ENCODE results near the gene TMEM63C. TPM values are rescaled to one million over a fixed set of nuclear protein-coding genes. Genes with fewer than 3 reads are reported as not detected.
"Not testable (repeated sequence)": the region's sequence is repeated elsewhere in the genome, so short reads cannot be mapped to it uniquely, and the experiment has no call there.

TMEM63C gene
- total RNA-seq, 1 donor = 1.4 TPM

- Histone ChIP-seq H3K27me3 (ENCODE audit: insufficient read depth, low read length) (peaks cover 5% of the 10 kb centered on the region), H3K4me1 (ENCODE audit: insufficient read depth, low read length) (no peaks in the 10 kb centered on the region), H3K4me3 (ENCODE audit: low read length) (no peak overlapping the region), H3K9me3 (ENCODE audit: low read depth, low read length) (no peaks in the 10 kb centered on the region)
Measured at GRCh38 chr14:77275041-77275580, 93.5 kb downstream of the TMEM63C start.

GRCh38 chr14:77275601-77276017 lies 94.0 kb downstream of the TMEM63C start:
- Histone ChIP-seq H3K4me1 (ENCODE audit: insufficient read depth, low read length) (no peaks in the 10 kb centered on the region), H3K27me3 (ENCODE audit: insufficient read depth, low read length) (peaks cover 5% of the 10 kb centered on the region), H3K9me3 (ENCODE audit: low read depth, low read length) (no peaks in the 10 kb centered on the region), H3K4me3 (ENCODE audit: low read length) (no peak overlapping the region)

GRCh38 chr14:77276295-77276935 lies 94.8 kb downstream of the TMEM63C start:
- Histone ChIP-seq H3K4me3 (ENCODE audit: low read length) (no peak overlapping the region), H3K27me3 (ENCODE audit: insufficient read depth, low read length) (peaks cover 1% of the 10 kb centered on the region), H3K4me1 (ENCODE audit: insufficient read depth, low read length) (no peaks in the 10 kb centered on the region), H3K9me3 (ENCODE audit: low read depth, low read length) (no peaks in the 10 kb centered on the region)

GRCh38 chr14:77276959-77277358 lies 95.4 kb downstream of the TMEM63C start:
- no peaks in the 10 kb centered on the region for H3K4me1 ChIP-seq (ENCODE audit: insufficient read depth, low read length)
- H3K9me3 ChIP-seq (ENCODE audit: low read depth, low read length) = no peaks in the 10 kb centered on the region
- no peaks in the 10 kb centered on the region for H3K27me3 ChIP-seq (ENCODE audit: insufficient read depth, low read length)
- H3K4me3 ChIP-seq (ENCODE audit: low read length) = no peak overlapping the region

DNA sequence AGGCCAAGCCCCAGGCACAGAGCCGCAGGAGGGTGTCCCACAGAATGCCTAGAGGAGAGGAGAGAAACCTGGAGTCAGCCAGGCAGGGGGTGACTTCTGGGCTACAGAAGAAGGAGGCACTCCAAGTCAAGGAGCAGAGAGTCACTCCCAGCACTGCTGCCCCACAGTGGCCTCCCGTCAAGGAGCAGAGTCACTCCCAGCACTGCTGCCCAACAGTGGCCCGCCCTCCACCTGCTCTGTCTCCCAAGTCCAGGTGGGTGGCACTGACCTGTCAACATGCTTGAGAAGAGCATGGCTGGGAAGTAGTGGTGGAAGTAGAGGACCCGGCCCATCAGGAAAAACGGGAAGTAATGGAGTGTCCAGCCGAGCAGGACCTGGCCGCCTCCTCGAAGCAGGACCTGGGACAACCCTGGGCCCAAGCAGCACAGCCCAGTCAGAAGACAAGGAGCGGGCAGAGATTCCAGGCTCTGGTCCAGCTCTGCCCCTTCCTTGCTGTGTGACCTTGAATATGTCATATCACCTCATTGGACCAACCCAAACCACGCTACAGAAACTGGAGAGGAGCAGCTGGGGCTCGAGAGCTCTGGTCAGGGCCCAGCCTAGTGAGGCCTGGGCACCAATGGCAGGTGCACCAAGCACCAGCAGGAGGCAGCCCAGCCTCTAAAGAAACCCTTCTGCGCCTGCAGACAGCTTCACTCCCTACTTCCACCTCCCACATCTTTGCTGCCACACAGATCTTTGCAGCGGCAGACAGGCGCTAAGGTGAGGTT lies 97.0 kb downstream of the TMEM63C start:
- Histone ChIP-seq H3K9me3 (ENCODE audit: low read depth, low read length) (no peaks in the 10 kb centered on the region), H3K27me3 (ENCODE audit: insufficient read depth, low read length) (no peaks in the 10 kb centered on the region), H3K4me1 (ENCODE audit: insufficient read depth, low read length) (no peaks in the 10 kb centered on the region), H3K4me3 (ENCODE audit: low read length) (no peak overlapping the region)

DNA sequence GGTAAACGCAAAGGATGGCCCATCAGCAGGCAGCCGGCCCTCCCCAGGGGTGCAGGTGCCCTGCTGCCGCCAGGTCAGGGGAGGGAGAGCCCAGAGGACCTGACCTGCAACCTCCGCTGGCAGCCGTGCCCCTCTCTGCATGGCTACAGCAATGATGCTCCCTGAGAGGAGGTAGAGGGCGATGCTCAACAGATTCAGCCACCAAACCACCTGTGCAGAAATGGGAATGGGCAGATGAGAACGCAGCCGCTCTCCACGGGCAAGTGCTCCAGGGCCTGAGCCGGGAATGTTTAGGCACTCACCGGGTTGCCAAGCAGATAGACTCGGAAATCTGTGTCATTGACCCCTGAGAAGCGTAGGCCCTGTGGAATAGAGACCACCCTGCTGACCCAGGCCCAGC lies 98.1 kb downstream of the TMEM63C start:
- no peaks in the 10 kb centered on the region for H3K27me3 ChIP-seq (ENCODE audit: insufficient read depth, low read length)
- no peaks in the 10 kb centered on the region for H3K4me1 ChIP-seq (ENCODE audit: insufficient read depth, low read length)
- no peak overlapping the region for H3K4me3 ChIP-seq (ENCODE audit: low read length)
- no peaks in the 10 kb centered on the region for H3K9me3 ChIP-seq (ENCODE audit: low read depth, low read length)

DNA sequence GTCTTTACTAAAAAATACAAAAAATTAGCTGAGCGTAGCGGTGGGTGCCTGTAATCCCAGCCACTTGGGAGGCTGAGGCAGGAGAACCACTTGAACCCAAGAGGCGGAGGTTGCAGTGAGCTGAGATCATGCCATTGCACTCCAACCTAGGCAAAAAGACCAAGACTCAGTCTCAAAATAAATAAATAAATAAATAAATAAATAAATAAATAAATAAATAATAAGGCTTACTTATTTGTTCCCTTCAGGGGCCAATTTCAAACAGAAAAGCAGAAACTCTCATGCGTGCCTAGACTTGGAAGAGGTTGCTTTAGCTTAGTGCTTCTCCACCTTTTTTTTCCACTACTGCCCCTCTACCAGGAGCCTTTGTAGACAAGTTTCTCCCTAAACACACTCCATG lies 99.3 kb downstream of the TMEM63C start:
- not testable (repeated sequence) for H3K4me3 ChIP-seq (ENCODE audit: low read length); H3K9me3 ChIP-seq (ENCODE audit: low read depth, low read length); H3K4me1 ChIP-seq (ENCODE audit: insufficient read depth, low read length); H3K27me3 ChIP-seq (ENCODE audit: insufficient read depth, low read length)

DNA sequence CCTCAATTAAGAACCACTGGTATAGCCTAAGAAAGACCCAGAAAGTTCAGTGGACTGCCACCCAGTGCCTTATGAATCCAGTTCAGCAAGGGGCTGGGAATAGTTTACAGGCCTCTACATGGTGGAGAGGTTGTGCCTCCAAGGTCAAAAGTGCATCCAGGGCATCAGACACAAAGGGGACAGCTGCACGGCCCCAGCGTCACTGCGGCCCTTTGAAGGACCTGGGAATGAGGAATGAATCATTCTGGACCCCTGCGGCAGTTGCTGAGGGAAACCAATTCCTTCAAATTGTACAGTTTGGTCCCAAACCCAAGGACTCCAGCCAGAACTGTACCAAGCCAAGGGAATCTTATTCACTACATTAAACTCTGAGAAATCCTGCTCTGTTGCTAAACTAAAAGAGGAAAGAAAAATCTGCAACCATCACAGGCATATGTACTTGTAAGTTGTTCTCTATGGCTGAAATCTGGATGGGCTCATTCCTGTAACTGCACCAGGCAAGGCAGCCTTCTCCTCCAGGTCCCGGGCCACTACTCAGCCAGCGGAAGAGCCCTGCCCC lies 100.3 kb downstream of the TMEM63C start:
- no peaks in the 10 kb centered on the region for H3K4me1 ChIP-seq (ENCODE audit: insufficient read depth, low read length)
- no peaks in the 10 kb centered on the region for H3K9me3 ChIP-seq (ENCODE audit: low read depth, low read length)
- H3K27me3 ChIP-seq (ENCODE audit: insufficient read depth, low read length) = no peaks in the 10 kb centered on the region
- H3K4me3 ChIP-seq (ENCODE audit: low read length) = no peak overlapping the region

DNA sequence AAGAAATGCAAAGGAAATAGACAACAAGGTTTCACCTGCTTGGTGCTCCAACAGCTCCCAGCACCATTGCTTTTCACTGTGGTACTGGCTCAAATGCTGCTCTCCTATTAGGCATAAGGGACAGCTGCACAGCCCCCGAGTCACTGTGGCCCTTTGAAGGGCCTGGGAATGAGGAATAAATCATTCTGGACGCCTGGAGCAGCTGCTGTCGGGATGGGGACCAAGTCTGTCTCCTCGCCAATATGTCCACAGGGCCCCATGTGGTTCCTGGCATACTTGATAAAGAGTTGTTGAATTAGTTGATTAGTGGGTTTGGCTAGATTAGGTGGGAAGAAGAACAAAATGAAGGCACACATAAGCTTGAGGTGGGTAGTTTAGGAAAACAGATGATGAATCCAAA lies 102.5 kb downstream of the TMEM63C start:
- Histone ChIP-seq H3K4me1 (ENCODE audit: insufficient read depth, low read length) (no peaks in the 10 kb centered on the region), H3K27me3 (ENCODE audit: insufficient read depth, low read length) (no peaks in the 10 kb centered on the region)

GRCh38 chr14:77284466-77284865 lies 102.9 kb downstream of the TMEM63C start:
- Histone ChIP-seq H3K9me3 (ENCODE audit: low read depth, low read length) (no peaks in the 10 kb centered on the region), H3K27me3 (ENCODE audit: insufficient read depth, low read length) (no peaks in the 10 kb centered on the region), H3K4me3 (ENCODE audit: low read length) (no peak overlapping the region), H3K4me1 (ENCODE audit: insufficient read depth, low read length) (no peaks in the 10 kb centered on the region)

More for the DNA sequence above, 102.5 kb downstream of the TMEM63C start:
- Histone ChIP-seq H3K4me3 (ENCODE audit: low read length) (no peak overlapping the region), H3K9me3 (ENCODE audit: low read depth, low read length) (no peaks in the 10 kb centered on the region)

- H3K9me3 ChIP-seq (ENCODE audit: low read depth, low read length) = no peaks in the 10 kb centered on the region
- no peaks in the 10 kb centered on the region for H3K4me1 ChIP-seq (ENCODE audit: insufficient read depth, low read length)
- no peaks in the 10 kb centered on the region for H3K27me3 ChIP-seq (ENCODE audit: insufficient read depth, low read length)
- no peak overlapping the region for H3K4me3 ChIP-seq (ENCODE audit: low read length)
Measured at GRCh38 chr14:77286576-77286975, 105.0 kb downstream of the TMEM63C start.

DNA sequence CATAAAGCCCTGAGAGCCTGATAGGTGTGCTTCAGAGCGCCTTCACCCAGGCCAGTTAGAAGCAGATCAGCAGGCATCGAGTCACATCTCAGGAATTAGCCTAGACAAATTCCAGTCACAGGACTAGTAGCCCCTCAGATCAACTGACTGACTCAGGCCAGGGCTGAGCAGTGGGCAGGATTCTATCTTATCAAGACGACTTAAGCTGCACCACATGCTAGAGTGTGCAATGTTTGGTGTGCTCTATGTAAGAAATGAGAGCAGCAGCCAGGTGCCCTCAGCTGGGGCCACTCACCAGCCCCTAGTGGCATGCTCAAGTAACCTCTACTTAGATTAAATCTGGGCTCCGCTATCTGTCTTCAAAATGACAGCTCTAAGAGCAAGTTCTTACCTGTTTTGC lies 109.1 kb downstream of the TMEM63C start:
- no peaks in the 10 kb centered on the region for H3K27me3 ChIP-seq (ENCODE audit: insufficient read depth, low read length)
- no peak overlapping the region for H3K4me3 ChIP-seq (ENCODE audit: low read length)
- H3K4me1 ChIP-seq (ENCODE audit: insufficient read depth, low read length) = no peaks in the 10 kb centered on the region
- H3K9me3 ChIP-seq (ENCODE audit: low read depth, low read length) = no peaks in the 10 kb centered on the region

DNA sequence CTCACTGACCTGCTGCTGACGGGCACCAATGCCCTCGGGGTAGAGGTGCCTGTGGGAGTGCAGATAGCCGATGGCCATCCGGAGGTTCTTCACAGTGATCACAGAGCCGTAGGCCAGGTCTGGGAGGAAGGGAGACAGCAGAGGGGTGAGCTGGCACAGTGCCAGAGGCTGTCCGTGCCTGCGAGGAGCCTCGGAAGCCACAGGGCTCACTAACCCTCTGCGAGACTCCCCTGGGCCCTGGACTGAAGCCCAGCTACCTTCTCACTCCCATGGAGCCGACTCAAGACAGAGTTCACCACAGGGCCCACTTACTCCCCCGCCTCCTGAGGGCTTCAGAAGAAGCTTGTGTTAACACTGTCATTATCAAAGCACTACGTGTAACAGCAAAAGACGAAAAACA lies 114.6 kb downstream of the TMEM63C start:
- H3K4me1 ChIP-seq (ENCODE audit: insufficient read depth, low read length) = no peaks in the 10 kb centered on the region

DNA sequence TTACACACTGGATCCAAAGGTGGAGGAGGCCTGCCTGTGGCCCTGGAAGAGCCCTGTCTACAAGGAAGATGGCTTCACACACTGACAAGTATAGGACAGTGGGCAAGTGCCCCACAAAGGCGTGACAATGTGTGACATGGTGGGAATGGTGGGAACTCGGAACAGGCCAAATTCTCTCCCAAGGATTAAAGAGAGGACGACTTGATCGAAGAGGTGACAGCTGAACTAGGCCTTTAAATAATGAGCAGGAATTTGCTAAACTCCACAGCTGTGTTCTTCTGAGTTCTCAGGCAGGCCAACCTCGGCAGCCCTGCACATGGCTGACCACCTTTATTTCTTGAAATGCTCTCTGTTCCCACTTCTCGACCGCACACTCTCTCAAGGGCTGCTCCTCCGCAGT lies 115.3 kb downstream of the TMEM63C start:
- Histone ChIP-seq H3K4me1 (ENCODE audit: insufficient read depth, low read length) (no peaks in the 10 kb centered on the region), H3K4me3 (ENCODE audit: low read length) (no peak overlapping the region), H3K9me3 (ENCODE audit: low read depth, low read length) (no peaks in the 10 kb centered on the region), H3K27me3 (ENCODE audit: insufficient read depth, low read length) (no peaks in the 10 kb centered on the region)

More for the DNA sequence above, 114.6 kb downstream of the TMEM63C start:
- Histone ChIP-seq H3K9me3 (ENCODE audit: low read depth, low read length) (no peaks in the 10 kb centered on the region), H3K4me3 (ENCODE audit: low read length) (no peak overlapping the region), H3K27me3 (ENCODE audit: insufficient read depth, low read length) (no peaks in the 10 kb centered on the region)

- Histone ChIP-seq H3K27me3 (ENCODE audit: insufficient read depth, low read length) (no peaks in the 10 kb centered on the region), H3K4me1 (ENCODE audit: insufficient read depth, low read length) (peaks cover 5% of the 10 kb centered on the region), H3K4me3 (ENCODE audit: low read length) (no peak overlapping the region), H3K9me3 (ENCODE audit: low read depth, low read length) (no peaks in the 10 kb centered on the region)
Measured at GRCh38 chr14:77299771-77300170, 118.2 kb downstream of the TMEM63C start.

All from mononuclear cell (primary cell).